ENCODE data around the gene CLIC5.

The CLIC5 gene

DNA sequence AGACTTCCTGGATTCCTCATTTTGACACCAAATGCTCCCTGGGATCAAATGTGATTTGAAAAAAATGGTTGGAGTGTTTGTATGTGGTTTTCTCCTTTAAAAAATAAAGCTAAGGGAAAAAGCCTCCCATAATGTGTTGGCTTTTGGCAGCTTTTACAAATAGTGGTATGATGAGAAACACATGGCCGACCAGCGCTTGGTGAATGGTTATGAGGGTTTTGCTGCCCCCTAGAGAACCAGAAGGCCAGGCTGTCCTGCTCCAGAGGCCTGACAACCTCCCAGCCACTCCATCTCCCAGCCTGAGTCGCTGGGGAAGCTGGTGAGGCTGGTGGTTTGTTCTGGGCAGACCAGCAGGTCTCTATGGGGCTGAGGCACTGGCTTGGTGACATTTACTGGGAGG, 69.3 kb downstream of the CLIC5 start:
- Histone ChIP-seq H3K4me2 (ENCODE audit: low read length) (no peak overlapping the region), H2BK12ac (ENCODE audit: low read length) (no peak overlapping the region), H3K4ac (ENCODE audit: low read depth, low read length) (no peak overlapping the region), H2BK5ac (ENCODE audit: low read depth, low read length, poor library complexity) (no peak overlapping the region), H4K91ac (ENCODE audit: low read depth, low read length) (no peak overlapping the region), H2AK5ac (ENCODE audit: low read length) (no peak overlapping the region), H3K27ac (ENCODE audit: low read depth, low read length) (no peak overlapping the region), H4K8ac (ENCODE audit: low read depth, low read length) (no peak overlapping the region), H3K4me1 (ENCODE audit: control insufficient read depth in 1 of 2, insufficient read depth in 2 of 2, low read length in 2 of 2) (peaks cover 2 to 8% of the 10 kb centered on the region in 2 experiments), H2BK120ac (ENCODE audit: insufficient read depth, low read length, poor library complexity) (no peak overlapping the region), H3K9ac (ENCODE audit: low read length) (no peak overlapping the region), H3K9me3 (ENCODE audit: insufficient read depth, low read depth, low read length) (no peaks in the 10 kb centered on the region), H3K4me3 (ENCODE audit: low read depth, low read length) (no peak overlapping the region), H3K79me2 (ENCODE audit: control insufficient read depth, insufficient read depth, low read length, poor library complexity) (no peaks in the 10 kb centered on the region), H3K23ac (ENCODE audit: low read length) (no peak overlapping the region), H3K14ac (ENCODE audit: low read length) (no peak overlapping the region), H4K12ac (ENCODE audit: low read depth, low read length) (no peak overlapping the region), H3K36me3 (ENCODE audit: control insufficient read depth in 1 of 2, insufficient read depth in 2 of 2, low read length in 2 of 2) (no peaks in the 10 kb centered on the region), H3K18ac (ENCODE audit: low read length) (no peak overlapping the region), H3K79me1 (ENCODE audit: low read length) (peaks cover 4% of the 10 kb centered on the region), H2AFZ (ENCODE audit: insufficient read depth, low read length, poor library complexity) (no peak overlapping the region), H3K27me3 (ENCODE audit: insufficient read depth, low read length) (no peaks in the 10 kb centered on the region)
- peak; percentile 17 to 38 for DNase-seq
- WGBS (ENCODE audit: extremely low coverage, insufficient coverage, insufficient read length): no CpG with 5 or more reads among the region's 3 CpGs

DNA sequence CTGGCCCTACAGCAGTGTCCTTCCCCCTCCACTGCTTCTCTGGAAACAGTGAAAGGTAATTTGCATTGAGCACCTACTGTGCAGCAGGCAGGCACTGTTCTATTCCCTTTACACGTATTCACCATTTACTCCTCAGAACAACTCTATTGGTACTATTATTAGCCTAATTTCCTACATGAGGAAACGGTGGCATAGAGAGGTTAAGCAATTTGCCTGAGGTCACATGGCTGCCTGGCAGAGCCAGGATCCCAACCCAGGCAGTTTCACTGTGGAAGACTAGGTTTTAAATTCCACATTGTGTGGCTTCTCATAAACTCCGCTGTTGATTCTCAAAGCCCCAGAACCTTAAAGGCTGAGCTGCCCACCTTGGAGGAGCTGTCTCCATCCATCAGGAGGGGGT, 72.7 kb downstream of the CLIC5 start:
- H3K79me1 ChIP-seq (ENCODE audit: low read length): no peaks in the 10 kb centered on the region
- no peaks in the 10 kb centered on the region for H3K79me2 ChIP-seq (ENCODE audit: control insufficient read depth, insufficient read depth, low read length, poor library complexity)
- H3K4ac ChIP-seq (ENCODE audit: low read depth, low read length): no peak overlapping the region
- H3K9ac ChIP-seq (ENCODE audit: low read length): no peak overlapping the region
- no peak overlapping the region for H3K14ac ChIP-seq (ENCODE audit: low read length)
- H3K27me3 ChIP-seq (ENCODE audit: insufficient read depth, low read length): no peaks in the 10 kb centered on the region
- no peak overlapping the region for H2BK5ac ChIP-seq (ENCODE audit: low read depth, low read length, poor library complexity)
- no peak for DNase-seq
- H3K4me1 ChIP-seq (ENCODE audit: control insufficient read depth in 1 of 2, insufficient read depth in 2 of 2, low read length in 2 of 2): no peaks in the 10 kb centered on the region
- H4K8ac ChIP-seq (ENCODE audit: low read depth, low read length): no peak overlapping the region
- no peak overlapping the region for H3K23ac ChIP-seq (ENCODE audit: low read length)
- H2AFZ ChIP-seq (ENCODE audit: insufficient read depth, low read length, poor library complexity): no peak overlapping the region
- no peak overlapping the region for H2AK5ac ChIP-seq (ENCODE audit: low read length)
- H3K9me3 ChIP-seq (ENCODE audit: insufficient read depth, low read depth, low read length): no peaks in the 10 kb centered on the region
- H3K18ac ChIP-seq (ENCODE audit: low read length): no peak overlapping the region
- no peak overlapping the region for H4K91ac ChIP-seq (ENCODE audit: low read depth, low read length)
- no peak overlapping the region for H4K12ac ChIP-seq (ENCODE audit: low read depth, low read length)
- H3K27ac ChIP-seq (ENCODE audit: low read depth, low read length): no peak overlapping the region
- H3K4me2 ChIP-seq (ENCODE audit: low read length): no peak overlapping the region
- WGBS (ENCODE audit: extremely low coverage, insufficient coverage, insufficient read length): no CpG with 5 or more reads among the region's 3 CpGs
- no peak overlapping the region for H2BK12ac ChIP-seq (ENCODE audit: low read length)
- H3K36me3 ChIP-seq (ENCODE audit: control insufficient read depth in 1 of 2, insufficient read depth in 2 of 2, low read length in 2 of 2): no peaks in the 10 kb centered on the region
- no peak overlapping the region for H2BK120ac ChIP-seq (ENCODE audit: insufficient read depth, low read length, poor library complexity)
- no peak overlapping the region for H3K4me3 ChIP-seq (ENCODE audit: low read depth, low read length)

DNA sequence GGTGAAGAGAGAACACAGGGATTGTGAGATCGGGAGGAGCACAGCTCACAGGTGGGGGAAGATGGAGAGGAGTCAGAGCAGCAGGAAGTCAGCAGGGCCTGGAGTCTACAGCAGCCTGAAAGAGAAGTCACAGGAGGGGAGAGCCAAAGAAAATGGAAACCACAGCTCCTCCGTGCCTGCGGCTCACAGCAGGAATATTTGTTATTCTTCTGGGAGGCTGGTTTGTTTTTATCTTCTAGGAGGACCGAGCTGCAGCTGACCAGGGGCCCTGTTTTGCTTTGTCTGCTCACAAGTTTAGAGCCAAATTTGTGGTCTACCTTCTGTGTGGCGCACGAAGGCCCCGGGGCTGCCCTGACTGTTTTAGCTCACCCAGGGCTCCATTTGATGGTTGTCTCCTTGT, 81.8 kb downstream of the CLIC5 start:
- H3K27ac ChIP-seq (ENCODE audit: low read depth, low read length): no peak overlapping the region
- H3K4me2 ChIP-seq (ENCODE audit: low read length): no peak overlapping the region
- no peak overlapping the region for H3K9ac ChIP-seq (ENCODE audit: low read length)
- no peak for DNase-seq
- H3K14ac ChIP-seq (ENCODE audit: low read length): no peak overlapping the region
- H3K27me3 ChIP-seq (ENCODE audit: insufficient read depth, low read length): no peaks in the 10 kb centered on the region
- H3K23ac ChIP-seq (ENCODE audit: low read length): no peak overlapping the region
- H3K18ac ChIP-seq (ENCODE audit: low read length): no peak overlapping the region
- no peak overlapping the region for H3K4ac ChIP-seq (ENCODE audit: low read depth, low read length)
- no peaks in the 10 kb centered on the region for H3K36me3 ChIP-seq (ENCODE audit: control insufficient read depth in 1 of 2, insufficient read depth in 2 of 2, low read length in 2 of 2)
- H3K4me1 ChIP-seq (ENCODE audit: control insufficient read depth in 1 of 2, insufficient read depth in 2 of 2, low read length in 2 of 2): peaks cover 0 to 7% of the 10 kb centered on the region in 2 experiments
- no peak overlapping the region for H4K91ac ChIP-seq (ENCODE audit: low read depth, low read length)
- H4K8ac ChIP-seq (ENCODE audit: low read depth, low read length): no peak overlapping the region
- H3K9me3 ChIP-seq (ENCODE audit: insufficient read depth, low read depth, low read length): no peaks in the 10 kb centered on the region
- H2AK5ac ChIP-seq (ENCODE audit: low read length): no peak overlapping the region
- WGBS (ENCODE audit: extremely low coverage, insufficient coverage, insufficient read length): no CpG with 5 or more reads among the region's 7 CpGs
- H2BK12ac ChIP-seq (ENCODE audit: low read length): no peak overlapping the region
- H3K4me3 ChIP-seq (ENCODE audit: low read depth, low read length): no peak overlapping the region
- H2AFZ ChIP-seq (ENCODE audit: insufficient read depth, low read length, poor library complexity): no peak overlapping the region
- no peak overlapping the region for H4K12ac ChIP-seq (ENCODE audit: low read depth, low read length)
- no peak overlapping the region for H2BK5ac ChIP-seq (ENCODE audit: low read depth, low read length, poor library complexity)
- H3K79me1 ChIP-seq (ENCODE audit: low read length): no peaks in the 10 kb centered on the region
- H3K79me2 ChIP-seq (ENCODE audit: control insufficient read depth, insufficient read depth, low read length, poor library complexity): no peaks in the 10 kb centered on the region
- no peak overlapping the region for H2BK120ac ChIP-seq (ENCODE audit: insufficient read depth, low read length, poor library complexity)

DNA sequence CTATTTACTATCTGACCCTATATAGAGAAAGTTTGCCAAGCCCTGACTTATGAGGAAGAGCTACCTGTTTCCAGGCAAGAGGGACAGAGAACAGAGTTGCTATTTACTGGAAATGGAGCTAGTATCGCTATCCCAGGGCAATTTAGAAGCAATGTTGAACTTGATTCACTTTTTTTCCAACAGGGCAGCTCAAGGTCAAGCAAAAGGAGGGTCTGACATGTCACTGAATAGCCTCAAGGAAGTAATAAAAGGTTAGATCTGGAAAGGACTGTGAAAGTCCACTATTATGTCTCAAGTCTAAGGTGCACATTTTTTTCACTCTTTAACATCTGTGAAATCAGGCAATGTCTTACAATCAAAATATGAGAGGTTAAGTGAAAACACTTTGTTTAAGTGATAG, 84.4 kb downstream of the CLIC5 start:
- Histone ChIP-seq H3K4me1 (ENCODE audit: control insufficient read depth in 1 of 2, insufficient read depth in 2 of 2, low read length in 2 of 2) (peaks cover 0 to 7% of the 10 kb centered on the region in 2 experiments), H3K79me2 (ENCODE audit: control insufficient read depth, insufficient read depth, low read length, poor library complexity) (no peaks in the 10 kb centered on the region), H3K79me1 (ENCODE audit: low read length) (no peaks in the 10 kb centered on the region), H4K12ac (ENCODE audit: low read depth, low read length) (no peak overlapping the region), H3K36me3 (ENCODE audit: control insufficient read depth in 1 of 2, insufficient read depth in 2 of 2, low read length in 2 of 2) (no peaks in the 10 kb centered on the region), H3K14ac (ENCODE audit: low read length) (no peak overlapping the region), H2AFZ (ENCODE audit: insufficient read depth, low read length, poor library complexity) (no peak overlapping the region), H3K4ac (ENCODE audit: low read depth, low read length) (no peak overlapping the region), H2AK5ac (ENCODE audit: low read length) (no peak overlapping the region), H3K27me3 (ENCODE audit: insufficient read depth, low read length) (no peaks in the 10 kb centered on the region), H2BK12ac (ENCODE audit: low read length) (no peak overlapping the region), H2BK5ac (ENCODE audit: low read depth, low read length, poor library complexity) (no peak overlapping the region), H3K4me2 (ENCODE audit: low read length) (no peak overlapping the region), H2BK120ac (ENCODE audit: insufficient read depth, low read length, poor library complexity) (no peak overlapping the region), H3K4me3 (ENCODE audit: low read depth, low read length) (no peak overlapping the region), H3K9me3 (ENCODE audit: insufficient read depth, low read depth, low read length) (no peaks in the 10 kb centered on the region), H3K9ac (ENCODE audit: low read length) (no peak overlapping the region), H4K8ac (ENCODE audit: low read depth, low read length) (no peak overlapping the region), H3K23ac (ENCODE audit: low read length) (no peak overlapping the region), H4K91ac (ENCODE audit: low read depth, low read length) (no peak overlapping the region), H3K27ac (ENCODE audit: low read depth, low read length) (no peak overlapping the region), H3K18ac (ENCODE audit: low read length) (no peak overlapping the region)
- no CpG with 5 or more reads among the region's 1 CpG for WGBS (ENCODE audit: extremely low coverage, insufficient coverage, insufficient read length)
- DNase-seq: no peak
